ENCODE data around the gene TLL2.

- no peak for TF ChIP-seq POLR2A (IDR thresholded peaks at IDR 0.05)
- TF ChIP-seq CTCF (IDR thresholded peaks at IDR 0.05) = no peak
- TF ChIP-seq POLR2AphosphoS5 (IDR thresholded peaks at IDR 0.05; ENCODE audit: insufficient read depth in 1 of 2, low read depth in 1 of 2) = no peak
Measured at GRCh38 chr10:96529634-96530279, 16.0 kb upstream of the TLL2 start.
